Liver (tissue), 9 donors: ENCODE measurements around the gene TP53I3. TPM values are rescaled to one million over a fixed set of nuclear protein-coding genes. Genes with fewer than 3 reads are reported as not detected.
"Not testable (repeated sequence)": the region's sequence is repeated elsewhere in the genome, so short reads cannot be mapped to it uniquely, and the experiment has no call there.

Experiments
- DNase-seq: peaks from one replicate; pipeline ENCODE4 v3.0.0-alpha.2; 2017; ENCODE audit warnings: low spot score
- H3K27ac ChIP-seq, 2 donors: one replicate each; pipeline ENCODE4 v1.7.0; 2013; ENCODE audit warnings: inconsistent platforms in 2 of 2, low read length in 2 of 2, control low read depth in 1 of 2, low read depth in 1 of 2, mild to moderate bottlenecking in 1 of 2
- H3K27me3 ChIP-seq, 4 donors: one replicate each; pipeline versions ENCODE4 v1.6.1 to v1.7.0; 2013; ENCODE audit warnings: low read length in 3 of 4, inconsistent platforms in 1 of 4, mild to moderate bottlenecking in 1 of 4, moderate library complexity in 1 of 4; ENCODE audit not compliant: control insufficient read depth in 4 of 4, insufficient read depth in 4 of 4
- H3K36me3 ChIP-seq, 4 donors: one replicate each; pipeline versions ENCODE4 v1.6.1 to v1.7.0; 2013; ENCODE audit warnings: low read length in 3 of 4, mild to moderate bottlenecking in 3 of 4, low read depth in 1 of 4, moderate library complexity in 1 of 4; ENCODE audit not compliant: control insufficient read depth in 4 of 4, insufficient read depth in 3 of 4
- H3K4me1 ChIP-seq, 4 donors: one replicate each; pipeline versions ENCODE4 v1.6.1 to v1.7.0; 2013; ENCODE audit warnings: low read length in 3 of 4, mild to moderate bottlenecking in 3 of 4, moderate library complexity in 1 of 4; ENCODE audit not compliant: control insufficient read depth in 4 of 4, insufficient read depth in 4 of 4
- H3K4me3 ChIP-seq, 3 donors: one replicate each; pipeline versions ENCODE4 v1.6.1 to v1.7.0; 2013; ENCODE audit warnings: low read length in 3 of 3, control low read depth in 1 of 3, low read depth in 1 of 3, mild to moderate bottlenecking in 1 of 3
- H3K9ac ChIP-seq, 2 donors: one replicate each; pipeline ENCODE4 v1.7.0; 2013; ENCODE audit warnings: low read length in 2 of 2, mild to moderate bottlenecking in 2 of 2, moderate library complexity in 2 of 2, control low read depth in 1 of 2, low read depth in 1 of 2
- H3K9me3 ChIP-seq, 4 donors: one replicate each; pipeline versions ENCODE4 v1.6.1 to v1.7.0; 2013; ENCODE audit warnings: low read length in 3 of 4; ENCODE audit not compliant: control insufficient read depth in 4 of 4
- EGR1 ChIP-seq, 2 donors: IDR thresholded peaks; 2 replicates each; pipeline ENCODE4 v1.6.1; 2016 to 2018; ENCODE audit warnings: antibody characterized with exemption in 2 of 2, low read depth in 2 of 2
- FOXA1 ChIP-seq: IDR thresholded peaks from 2 replicates; pipeline ENCODE4 v1.6.1; 2016; ENCODE audit warnings: antibody characterized with exemption
- FOXA2 ChIP-seq: IDR thresholded peaks from 2 replicates; pipeline ENCODE4 v1.6.1; 2016; ENCODE audit warnings: antibody characterized with exemption
- GABPA ChIP-seq, 2 donors: IDR thresholded peaks in 1 of 2; conservative IDR thresholded peaks in 1 of 2; 2 replicates each; pipeline ENCODE4 v1.6.1; 2016; ENCODE audit warnings: antibody characterized with exemption in 2 of 2, mild to moderate bottlenecking in 1 of 2, moderate library complexity in 1 of 2
- HNF4G ChIP-seq: IDR thresholded peaks from 2 replicates; pipeline ENCODE4 v1.6.1; 2016; ENCODE audit warnings: antibody characterized with exemption
- JUND ChIP-seq, 2 donors: IDR thresholded peaks; 2 replicates each; pipeline ENCODE4 v1.6.1; 2016; ENCODE audit warnings: antibody characterized with exemption in 2 of 2
- NR2F2 ChIP-seq: IDR thresholded peaks from 2 replicates; pipeline ENCODE4 v1.6.1; 2016; ENCODE audit warnings: antibody characterized with exemption
- RAD21 ChIP-seq, 2 donors: IDR thresholded peaks; 2 replicates each; pipeline ENCODE4 v1.6.1; 2016; ENCODE audit warnings: antibody characterized with exemption in 2 of 2, mild to moderate bottlenecking in 2 of 2
- RXRA ChIP-seq, 2 donors: IDR thresholded peaks; 2 replicates each; pipeline ENCODE4 v1.6.1; 2017 to 2018; ENCODE audit warnings: antibody characterized with exemption in 2 of 2, mild to moderate bottlenecking in 1 of 2
- SP1 ChIP-seq: IDR thresholded peaks from 2 replicates; pipeline ENCODE4 v1.6.1; 2018; ENCODE audit warnings: antibody characterized with exemption, mild to moderate bottlenecking
- TAF1 ChIP-seq: conservative IDR thresholded peaks from 2 replicates; pipeline ENCODE4 v1.6.1; 2016; ENCODE audit warnings: antibody characterized with exemption, mild to moderate bottlenecking
- YY1 ChIP-seq: IDR thresholded peaks from 2 replicates; pipeline ENCODE4 v1.6.1; 2016; ENCODE audit warnings: antibody characterized with exemption, mild to moderate bottlenecking
- WGBS: extraction: QIAGEN DNeasy Blood & Tissue Kit; methylation state at CpG from one replicate; pipeline ENCODE4 v1.1.7; 2013; 5-methylcytosine and 5-hydroxymethylcytosine counted together
- polyA plus RNA-seq, 2 donors: library from polyadenylated mRNA; stranded (reverse) in 1 of 2; unstranded in 1 of 2; fragments of 200-250 nt in 1 of 2; fragments of >200 nt in 1 of 2; fragmentation: Nextera tagmentation in 1 of 2; extraction: Ambion mirVana in 1 of 2; gene quantifications; one replicate each; pipeline versions ENCODE4 v1.2.1 to v1.2.3, GENCODE V29; 2013 to 2015
- total RNA-seq, 2 donors: library from RNA; depleted of rRNA; stranded (reverse); fragments of >200 nt; gene quantifications; one replicate each; pipeline ENCODE4 v1.2.3, GENCODE V29; 2014
- TF ChIP-seq, protein P1 (sequence below): IDR thresholded peaks from 2 replicates; pipeline ENCODE4 v1.6.1; 2016; ENCODE audit warnings: antibody characterized with exemption
- TF ChIP-seq, protein P2 (sequence below): IDR thresholded peaks from 2 replicates; pipeline ENCODE4 v1.6.1; 2016; ENCODE audit warnings: antibody characterized with exemption
- TF ChIP-seq, protein P3 (sequence below): fragments of 150-350 bp; IDR thresholded peaks from 2 replicates; pipeline ENCODE4 v1.5.1; 2017; ENCODE audit warnings: improper control_type of control experiment, low read depth, low read length; ENCODE audit not compliant: missing input control
- TF ChIP-seq, protein P4 (sequence below): IDR thresholded peaks from 2 replicates; pipeline ENCODE4 v1.6.1; 2016; ENCODE audit warnings: antibody characterized with exemption, mild to moderate bottlenecking
- donor health status: healthy.
- donor health status: healthy.
- donor health status: healthy.
- donor health status: healthy.
- donor health status: healthy.

The TP53I3 gene
- total and polyA plus RNA-seq, 4 donors: 6.6 to 19.5 (median 10.7) TPM

DNA sequence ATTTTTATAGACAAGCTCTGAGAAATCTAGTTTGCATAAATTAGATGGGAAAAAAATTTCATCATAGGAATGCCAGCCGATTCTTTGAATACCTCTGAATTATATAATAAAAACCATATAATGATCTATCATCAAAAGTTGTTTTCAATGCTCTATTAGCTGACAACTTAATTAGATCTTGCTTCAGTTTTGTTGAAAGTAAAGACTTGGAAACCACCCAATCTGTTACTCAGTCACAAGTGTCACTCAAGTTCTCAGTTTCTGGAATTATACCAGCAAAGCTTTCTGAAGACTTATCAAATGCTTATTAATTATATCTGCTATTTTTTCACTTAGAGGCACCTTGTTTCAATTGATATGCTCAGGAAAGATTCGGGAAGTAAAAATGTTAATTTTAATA lies 17.4 kb upstream of the TP53I3 start:
- DNase-seq: no peak
- TF ChIP-seq RAD21 (IDR thresholded peaks at IDR 0.05) (no peak), HNF4G (no peak), JUND (IDR thresholded peaks at IDR 0.05) (no peak), GABPA (IDR thresholded peaks at IDR 0.05 in 1 of 2, conservative IDR thresholded peaks at IDR 0.05 in 1 of 2) (no peak), EGR1 (IDR thresholded peaks at IDR 0.05; ENCODE audit: low read depth in 2 of 2) (no peak), YY1 (no peak), SP1 (no peak), FOXA2 (no peak), TAF1 (no peak), NR2F2 (no peak), FOXA1 (no peak), RXRA (IDR thresholded peaks at IDR 0.05) (no peak)
- TF ChIP-seq, protein P1, sequence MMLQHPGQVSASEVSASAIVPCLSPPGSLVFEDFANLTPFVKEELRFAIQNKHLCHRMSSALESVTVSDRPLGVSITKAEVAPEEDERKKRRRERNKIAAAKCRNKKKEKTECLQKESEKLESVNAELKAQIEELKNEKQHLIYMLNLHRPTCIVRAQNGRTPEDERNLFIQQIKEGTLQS: no peak
- TF ChIP-seq, protein P2, sequence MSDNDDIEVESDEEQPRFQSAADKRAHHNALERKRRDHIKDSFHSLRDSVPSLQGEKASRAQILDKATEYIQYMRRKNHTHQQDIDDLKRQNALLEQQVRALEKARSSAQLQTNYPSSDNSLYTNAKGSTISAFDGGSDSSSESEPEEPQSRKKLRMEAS: no peak
- TF ChIP-seq, protein P3, sequence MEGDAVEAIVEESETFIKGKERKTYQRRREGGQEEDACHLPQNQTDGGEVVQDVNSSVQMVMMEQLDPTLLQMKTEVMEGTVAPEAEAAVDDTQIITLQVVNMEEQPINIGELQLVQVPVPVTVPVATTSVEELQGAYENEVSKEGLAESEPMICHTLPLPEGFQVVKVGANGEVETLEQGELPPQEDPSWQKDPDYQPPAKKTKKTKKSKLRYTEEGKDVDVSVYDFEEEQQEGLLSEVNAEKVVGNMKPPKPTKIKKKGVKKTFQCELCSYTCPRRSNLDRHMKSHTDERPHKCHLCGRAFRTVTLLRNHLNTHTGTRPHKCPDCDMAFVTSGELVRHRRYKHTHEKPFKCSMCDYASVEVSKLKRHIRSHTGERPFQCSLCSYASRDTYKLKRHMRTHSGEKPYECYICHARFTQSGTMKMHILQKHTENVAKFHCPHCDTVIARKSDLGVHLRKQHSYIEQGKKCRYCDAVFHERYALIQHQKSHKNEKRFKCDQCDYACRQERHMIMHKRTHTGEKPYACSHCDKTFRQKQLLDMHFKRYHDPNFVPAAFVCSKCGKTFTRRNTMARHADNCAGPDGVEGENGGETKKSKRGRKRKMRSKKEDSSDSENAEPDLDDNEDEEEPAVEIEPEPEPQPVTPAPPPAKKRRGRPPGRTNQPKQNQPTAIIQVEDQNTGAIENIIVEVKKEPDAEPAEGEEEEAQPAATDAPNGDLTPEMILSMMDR: no peak
- TF ChIP-seq, protein P4, sequence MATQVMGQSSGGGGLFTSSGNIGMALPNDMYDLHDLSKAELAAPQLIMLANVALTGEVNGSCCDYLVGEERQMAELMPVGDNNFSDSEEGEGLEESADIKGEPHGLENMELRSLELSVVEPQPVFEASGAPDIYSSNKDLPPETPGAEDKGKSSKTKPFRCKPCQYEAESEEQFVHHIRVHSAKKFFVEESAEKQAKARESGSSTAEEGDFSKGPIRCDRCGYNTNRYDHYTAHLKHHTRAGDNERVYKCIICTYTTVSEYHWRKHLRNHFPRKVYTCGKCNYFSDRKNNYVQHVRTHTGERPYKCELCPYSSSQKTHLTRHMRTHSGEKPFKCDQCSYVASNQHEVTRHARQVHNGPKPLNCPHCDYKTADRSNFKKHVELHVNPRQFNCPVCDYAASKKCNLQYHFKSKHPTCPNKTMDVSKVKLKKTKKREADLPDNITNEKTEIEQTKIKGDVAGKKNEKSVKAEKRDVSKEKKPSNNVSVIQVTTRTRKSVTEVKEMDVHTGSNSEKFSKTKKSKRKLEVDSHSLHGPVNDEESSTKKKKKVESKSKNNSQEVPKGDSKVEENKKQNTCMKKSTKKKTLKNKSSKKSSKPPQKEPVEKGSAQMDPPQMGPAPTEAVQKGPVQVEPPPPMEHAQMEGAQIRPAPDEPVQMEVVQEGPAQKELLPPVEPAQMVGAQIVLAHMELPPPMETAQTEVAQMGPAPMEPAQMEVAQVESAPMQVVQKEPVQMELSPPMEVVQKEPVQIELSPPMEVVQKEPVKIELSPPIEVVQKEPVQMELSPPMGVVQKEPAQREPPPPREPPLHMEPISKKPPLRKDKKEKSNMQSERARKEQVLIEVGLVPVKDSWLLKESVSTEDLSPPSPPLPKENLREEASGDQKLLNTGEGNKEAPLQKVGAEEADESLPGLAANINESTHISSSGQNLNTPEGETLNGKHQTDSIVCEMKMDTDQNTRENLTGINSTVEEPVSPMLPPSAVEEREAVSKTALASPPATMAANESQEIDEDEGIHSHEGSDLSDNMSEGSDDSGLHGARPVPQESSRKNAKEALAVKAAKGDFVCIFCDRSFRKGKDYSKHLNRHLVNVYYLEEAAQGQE: no peak
- Histone ChIP-seq H3K9ac (no peak overlapping the region), H3K9me3 (no peaks in the 10 kb centered on the region), H3K4me1 (no peaks in the 10 kb centered on the region), H3K27me3 (no peaks in the 10 kb centered on the region), H3K4me3 (no peak overlapping the region), H3K27ac (no peak overlapping the region), H3K36me3 (no peaks in the 10 kb centered on the region)
- WGBS: 53% methylated on average over 2 of the region's 2 CpGs

DNA sequence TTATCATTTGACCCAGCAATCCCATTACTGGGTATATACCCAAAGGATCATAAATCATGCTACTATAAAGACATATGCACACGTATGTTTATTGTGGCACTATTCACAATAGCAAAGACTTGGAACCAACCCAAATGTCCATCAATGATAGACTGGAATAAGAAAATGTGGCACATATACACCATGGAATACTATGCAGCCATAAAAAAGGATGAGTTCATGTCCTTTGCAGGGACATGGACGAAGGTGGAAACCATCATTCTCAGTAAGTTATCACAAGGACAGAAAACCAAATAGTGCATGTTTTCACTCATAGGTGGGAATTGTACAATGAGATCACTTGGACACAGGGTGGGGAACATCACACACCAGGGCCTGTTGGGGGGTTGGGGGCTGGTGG lies 16.1 kb upstream of the TP53I3 start:
- H3K27me3 ChIP-seq, DNase-seq, H3K27ac ChIP-seq, H3K9ac ChIP-seq, H3K9me3 ChIP-seq, H3K36me3 ChIP-seq, H3K4me1 ChIP-seq, H3K4me3 ChIP-seq: not testable (repeated sequence)
- WGBS: 91% methylated on average over 2 of the region's 2 CpGs

DNA sequence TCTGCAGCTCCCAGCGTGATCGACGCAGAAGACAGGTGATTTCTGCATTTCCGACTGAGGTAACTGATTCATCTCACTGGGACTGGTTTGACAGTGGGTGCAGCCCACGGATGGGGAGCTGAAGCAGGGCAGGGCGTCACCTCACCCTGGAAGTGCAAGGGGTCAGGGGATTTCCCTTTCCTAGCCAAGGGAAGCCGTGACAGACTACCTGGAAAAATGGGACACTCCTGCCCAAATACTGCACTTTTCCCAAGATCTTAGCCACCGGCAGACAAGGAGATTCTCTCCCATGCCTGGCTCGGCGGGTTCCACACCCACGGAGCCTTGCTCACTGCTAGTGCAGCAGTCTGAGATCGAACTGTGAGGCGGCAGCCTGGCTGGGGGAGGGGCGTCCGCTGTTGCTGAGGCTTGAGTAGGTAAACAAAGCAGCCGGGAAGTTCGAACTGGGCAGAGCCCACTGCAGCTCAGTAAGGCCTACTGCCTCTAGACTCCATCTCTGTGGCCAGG lies 10.6 kb upstream of the TP53I3 start:
- not testable (repeated sequence) for H3K9me3 ChIP-seq, H3K9ac ChIP-seq, H3K4me1 ChIP-seq, H3K36me3 ChIP-seq, DNase-seq, H3K27ac ChIP-seq, H3K4me3 ChIP-seq, H3K27me3 ChIP-seq
- WGBS: 71% methylated on average over 17 of the region's 17 CpGs

DNA sequence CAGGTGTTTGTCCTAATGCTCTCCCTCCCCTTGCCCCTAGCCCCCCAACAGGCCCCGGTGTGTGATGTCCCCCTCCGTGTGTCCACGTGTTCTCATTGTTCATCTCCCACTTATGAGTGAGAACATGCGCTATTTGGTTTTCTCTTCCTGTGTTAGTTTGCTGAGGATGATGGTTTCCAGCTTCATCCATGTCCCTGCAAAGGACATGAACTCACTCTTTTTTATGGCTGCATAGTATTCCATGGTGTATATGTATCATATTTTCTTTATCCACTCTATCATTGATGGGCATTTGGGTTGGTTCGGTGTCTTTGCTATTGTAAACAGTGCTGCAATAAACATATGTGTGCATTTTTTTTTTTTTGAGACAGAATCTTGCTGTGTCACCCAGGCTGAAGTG lies 8.6 kb upstream of the TP53I3 start:
- not testable (repeated sequence) for DNase-seq, H3K36me3 ChIP-seq, H3K4me3 ChIP-seq

More for the DNA sequence above, 8.6 kb upstream of the TP53I3 start:
- not testable (repeated sequence) for H3K4me1 ChIP-seq, H3K9ac ChIP-seq, H3K9me3 ChIP-seq, H3K27ac ChIP-seq, H3K27me3 ChIP-seq
- WGBS: 98% methylated on average over 5 of the region's 5 CpGs
